Vagina (tissue), 2 donors: ENCODE measurements around the gene IQGAP2. TPM values are rescaled to one million over a fixed set of nuclear protein-coding genes. Genes with fewer than 3 reads are reported as not detected.

Experiments used
- DNase-seq, 2 donors: peaks; one replicate each; pipeline ENCODE4 v3.0.0-alpha.2; 2017; ENCODE audit errors: extremely low spot score in 2 of 2
- H3K27ac ChIP-seq: fragments of 200-600 bp; sonication (generic); one replicate; pipeline ENCODE4 v1.5.1; 2019
- H3K27me3 ChIP-seq: fragments of 200-600 bp; sonication (generic); one replicate; pipeline ENCODE4 v1.5.1; 2019
- H3K36me3 ChIP-seq, 2 donors: fragments of 200-600 bp; sonication (generic); one replicate each; pipeline ENCODE4 v1.5.1; 2017 to 2019
- H3K4me1 ChIP-seq: fragments of 200-600 bp; sonication (generic); one replicate; pipeline ENCODE4 v1.5.1; 2019
- H3K4me3 ChIP-seq, 2 donors: fragments of 200-600 bp; sonication (generic); 1 replicate in 1 of 2; 2 replicates in 1 of 2; pipeline ENCODE4 v1.5.1; 2016 to 2019
- H3K9me3 ChIP-seq: fragments of 200-600 bp; sonication (generic); one replicate; pipeline ENCODE4 v1.5.1; 2019
- POLR2A ChIP-seq, 2 donors: fragments of 450-650 bp; IDR thresholded peaks; one replicate each; pipeline ENCODE4 v1.6.1; 2017; ENCODE audit warnings: antibody characterized with exemption in 2 of 2, mild to moderate bottlenecking in 2 of 2, moderate library complexity in 2 of 2
- POLR2AphosphoS5 ChIP-seq, 2 donors: sonication (generic); formaldehyde crosslinking; IDR thresholded peaks; one replicate each; pipeline ENCODE4 v1.9.0; 2017; ENCODE audit warnings: antibody characterized with exemption in 2 of 2, mild to moderate bottlenecking in 2 of 2, low read depth in 1 of 2; ENCODE audit not compliant: insufficient read depth in 1 of 2
- intact Hi-C: fragments of 100-400 bp; cut with DNase I; formaldehyde crosslinking; loops from one replicate; pipeline ENCODE4 v1.15.1; 2023
- small RNA-seq: library from RNA; depleted of rRNA; stranded (forward); fragments of <200 nt; gene quantifications from one replicate; pipeline ENCODE3, GENCODE V24; 2016
- total RNA-seq: library from RNA; depleted of rRNA; stranded (reverse); fragments of >200 nt; gene quantifications from one replicate; pipeline ENCODE4 v1.2.3, GENCODE V29; 2016
- TF ChIP-seq, protein P1 (sequence below), 3 experiments: fragments of 450-650 bp in 2 of 3; fragments of 200-600 bp in 1 of 3; sonication (generic) in 1 of 3; IDR thresholded peaks; one replicate each; pipeline ENCODE4 v1.5.1; 2017 to 2019; ENCODE audit warnings: antibody characterized with exemption in 3 of 3, mild to moderate bottlenecking in 2 of 3, moderate library complexity in 2 of 3

IQGAP2 gene
- total RNA-seq, 1 donor from 2014 or later: 8.6 TPM

DNA sequence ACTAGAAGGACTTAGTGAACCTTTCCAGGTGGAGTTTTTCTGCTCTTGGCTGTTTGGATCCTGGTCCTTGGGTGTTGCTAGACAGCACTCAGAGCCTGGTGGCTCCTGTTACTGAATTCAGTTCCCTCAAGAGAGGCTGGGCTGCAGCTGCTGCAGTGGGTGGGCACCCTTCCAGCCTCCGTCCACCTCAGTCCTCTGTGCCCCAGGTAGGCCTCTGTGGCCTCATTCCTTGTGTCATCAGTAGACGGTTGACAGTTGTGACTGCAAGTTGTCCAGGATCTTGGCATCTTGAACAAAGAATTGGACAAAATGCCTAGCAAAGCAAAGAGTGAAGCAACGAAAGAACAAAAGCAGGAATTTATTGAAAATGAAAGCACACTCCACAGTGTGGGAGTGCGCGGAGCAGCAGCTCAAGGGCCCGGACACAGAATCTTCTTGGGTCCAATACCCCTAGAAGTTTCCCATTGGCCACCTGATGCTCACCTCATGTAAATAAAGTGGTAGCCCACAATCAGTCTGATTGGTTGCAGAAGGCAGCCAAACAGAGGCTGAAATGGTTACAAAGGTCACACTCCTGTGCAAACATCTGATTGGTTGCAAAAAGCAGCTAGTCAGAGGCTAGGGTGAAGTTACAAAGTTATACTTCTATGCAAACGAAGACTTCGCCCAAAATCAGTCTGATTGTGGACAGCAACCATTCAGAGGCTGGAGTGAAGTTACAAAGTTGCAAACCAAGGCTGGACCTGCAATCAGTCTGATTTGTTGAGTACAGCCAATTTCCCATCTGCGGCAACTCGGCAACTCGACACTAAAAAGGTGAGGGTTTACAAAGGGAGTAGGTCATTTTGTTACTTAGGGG is 352.9 kb downstream of the IQGAP2 start:
- Histone ChIP-seq H3K27ac (no peak overlapping the region), H3K4me3 (no peak overlapping the region), H3K9me3 (no peaks in the 10 kb centered on the region), H3K36me3 (no peaks in the 10 kb centered on the region), H3K27me3 (no peaks in the 10 kb centered on the region), H3K4me1 (no peaks in the 10 kb centered on the region)
- intact Hi-C loops: no loop called here
- no peak for DNase-seq
- TF ChIP-seq, protein P1, sequence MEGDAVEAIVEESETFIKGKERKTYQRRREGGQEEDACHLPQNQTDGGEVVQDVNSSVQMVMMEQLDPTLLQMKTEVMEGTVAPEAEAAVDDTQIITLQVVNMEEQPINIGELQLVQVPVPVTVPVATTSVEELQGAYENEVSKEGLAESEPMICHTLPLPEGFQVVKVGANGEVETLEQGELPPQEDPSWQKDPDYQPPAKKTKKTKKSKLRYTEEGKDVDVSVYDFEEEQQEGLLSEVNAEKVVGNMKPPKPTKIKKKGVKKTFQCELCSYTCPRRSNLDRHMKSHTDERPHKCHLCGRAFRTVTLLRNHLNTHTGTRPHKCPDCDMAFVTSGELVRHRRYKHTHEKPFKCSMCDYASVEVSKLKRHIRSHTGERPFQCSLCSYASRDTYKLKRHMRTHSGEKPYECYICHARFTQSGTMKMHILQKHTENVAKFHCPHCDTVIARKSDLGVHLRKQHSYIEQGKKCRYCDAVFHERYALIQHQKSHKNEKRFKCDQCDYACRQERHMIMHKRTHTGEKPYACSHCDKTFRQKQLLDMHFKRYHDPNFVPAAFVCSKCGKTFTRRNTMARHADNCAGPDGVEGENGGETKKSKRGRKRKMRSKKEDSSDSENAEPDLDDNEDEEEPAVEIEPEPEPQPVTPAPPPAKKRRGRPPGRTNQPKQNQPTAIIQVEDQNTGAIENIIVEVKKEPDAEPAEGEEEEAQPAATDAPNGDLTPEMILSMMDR (IDR thresholded peaks at IDR 0.05): no peak
- TF ChIP-seq POLR2AphosphoS5 (IDR thresholded peaks at IDR 0.05; ENCODE audit: insufficient read depth in 1 of 2, low read depth in 1 of 2): no peak
- no peak for TF ChIP-seq POLR2A (IDR thresholded peaks at IDR 0.05)

DNA sequence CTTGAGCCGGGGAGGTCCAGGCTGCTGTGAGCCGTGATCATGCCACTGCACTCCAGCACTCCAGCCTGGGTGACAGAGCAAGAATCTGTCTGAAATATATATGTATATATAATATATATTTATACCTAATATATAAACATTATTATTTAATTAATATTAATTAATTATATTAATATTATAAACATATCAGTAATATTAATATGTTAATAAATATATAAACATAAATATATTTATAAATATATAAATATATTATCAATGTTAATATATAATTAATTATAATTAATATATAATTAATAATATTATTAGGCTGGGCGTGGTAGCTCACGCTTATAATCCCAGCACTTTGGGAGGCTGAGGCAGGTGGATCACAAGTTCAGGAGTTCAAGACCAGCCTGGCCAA is 354.0 kb downstream of the IQGAP2 start:
- TF ChIP-seq POLR2AphosphoS5 (IDR thresholded peaks at IDR 0.05; ENCODE audit: insufficient read depth in 1 of 2, low read depth in 1 of 2) (no peak), POLR2A (IDR thresholded peaks at IDR 0.05) (no peak)
- TF ChIP-seq, protein P1 (IDR thresholded peaks at IDR 0.05): no peak
- H3K27me3 ChIP-seq: no peaks in the 10 kb centered on the region

More for the DNA sequence above, 354.0 kb downstream of the IQGAP2 start:
- no peak for DNase-seq
- H3K9me3 ChIP-seq: no peaks in the 10 kb centered on the region
- intact Hi-C loops: no loop called here
- H3K27ac ChIP-seq: no peak overlapping the region
- H3K4me3 ChIP-seq: no peak overlapping the region
- no peaks in the 10 kb centered on the region for H3K36me3 ChIP-seq
- H3K4me1 ChIP-seq: no peaks in the 10 kb centered on the region

Small RNA genes lying within 50 kb of the gene (small RNA-seq; reads per million reads assigned to genes)
- gene RF02154: not detected
- not detected for gene RF02155

Other genes starting within 250 kb of the IQGAP2 start
- gene F2RL2, start 220.1 kb downstream of the IQGAP2 start, total RNA-seq: not detected